GM23338 (cell line): ENCODE measurements around the gene GAP43. TPM values are rescaled to one million over a fixed set of nuclear protein-coding genes. Genes with fewer than 3 reads are reported as not detected.

Experiments
- ATAC-seq: fragments of 200-7000 bp; cut with Tn5 transposase; 3 replicates; pipeline ENCODE4 v1.9.1; 2020
- DNase-seq: peaks from one replicate; pipeline ENCODE4 v3.0.0-alpha.2; 2015; ENCODE audit warnings: low spot score
- H2AFZ ChIP-seq: fragments of 200-600 bp; sonication (generic); 2 replicates; pipeline ENCODE4 v1.8.0; 2016; ENCODE audit warnings: antibody characterized with exemption, mild to moderate bottlenecking, moderate library complexity
- H3F3A ChIP-seq: fragments of 200-600 bp; sonication (generic); replicated peaks from 2 replicates; pipeline ENCODE4 v1.8.0; 2017; ENCODE audit warnings: antibody characterized with exemption, mixed run types, low read depth
- H3K27ac ChIP-seq: fragments of 200-600 bp; sonication (generic); 2 replicates; pipeline ENCODE4 v1.6.1; 2016; ENCODE audit warnings: low read depth
- H3K27me3 ChIP-seq: fragments of 200-600 bp; sonication (generic); 2 replicates; pipeline ENCODE4 v1.8.0; 2016; ENCODE audit warnings: mild to moderate bottlenecking, mixed run types, moderate library complexity; ENCODE audit not compliant: insufficient read depth
- H3K36me3 ChIP-seq: fragments of 200-600 bp; sonication (generic); 2 replicates; pipeline ENCODE4 v1.8.0; 2016; ENCODE audit warnings: mild to moderate bottlenecking; ENCODE audit not compliant: insufficient read depth
- H3K4me1 ChIP-seq: fragments of 200-600 bp; sonication (generic); 2 replicates; pipeline ENCODE4 v1.8.0; 2016; ENCODE audit warnings: mild to moderate bottlenecking, moderate library complexity; ENCODE audit not compliant: insufficient read depth
- H3K4me2 ChIP-seq: fragments of 200-600 bp; sonication (generic); 2 replicates; pipeline ENCODE4 v1.7.1; 2017; ENCODE audit warnings: mixed run types
- H3K4me3 ChIP-seq: fragments of 200-600 bp; sonication (generic); 2 replicates; pipeline ENCODE4 v1.6.1; 2016; ENCODE audit warnings: mixed run types
- H3K79me2 ChIP-seq: fragments of 200-600 bp; sonication (generic); replicated peaks from 2 replicates; pipeline ENCODE4 v1.8.0; 2017; ENCODE audit warnings: mild to moderate bottlenecking; ENCODE audit not compliant: insufficient read depth
- H3K9me2 ChIP-seq: fragments of 200-600 bp; sonication (generic); 2 replicates; pipeline ENCODE4 v1.8.0; 2017; ENCODE audit not compliant: insufficient read depth
- H4K20me1 ChIP-seq: fragments of 200-600 bp; sonication (generic); replicated peaks from 2 replicates; pipeline ENCODE4 v1.8.0; 2017; ENCODE audit warnings: mild to moderate bottlenecking; ENCODE audit not compliant: insufficient read depth
- H3K27ac Mint-ChIP-seq: 2 replicates; pipeline ENCODE4 v1.8.0; 2020; ENCODE audit warnings: inconsistent platforms, mild to moderate bottlenecking, moderate library complexity, mixed read lengths
- H3K27me3 Mint-ChIP-seq: 3 replicates; pipeline ENCODE4 v1.8.0; 2022; ENCODE audit warnings: low read depth, mild to moderate bottlenecking, moderate library complexity, mixed read lengths, inconsistent platforms; ENCODE audit not compliant: insufficient read depth, poor library complexity
- H3K36me3 Mint-ChIP-seq: 3 replicates; pipeline ENCODE4 v1.8.0; 2021; ENCODE audit warnings: low read depth, mild to moderate bottlenecking, inconsistent platforms, moderate library complexity, mixed read lengths
- H3K4me1 Mint-ChIP-seq: 3 replicates; pipeline ENCODE4 v1.8.0; 2020; ENCODE audit warnings: mild to moderate bottlenecking, inconsistent platforms, mixed read lengths
- H3K4me3 Mint-ChIP-seq: 3 replicates; pipeline ENCODE4 v1.8.0; 2021; ENCODE audit warnings: moderate library complexity, mild to moderate bottlenecking, inconsistent platforms, mixed read lengths
- H3K9me3 Mint-ChIP-seq: 3 replicates; pipeline ENCODE4 v1.8.0; 2020; ENCODE audit warnings: moderate library complexity, mild to moderate bottlenecking, inconsistent platforms, mixed read lengths
- CREB1 ChIP-seq: fragments of 250-450 bp; sonication (Bioruptor Pico); IDR thresholded peaks from 2 replicates; pipeline ENCODE4 v1.5.0; 2020; ENCODE audit warnings: low read depth, mild to moderate bottlenecking, moderate library complexity
- EZH2 ChIP-seq: fragments of 200-600 bp; sonication (generic); IDR thresholded peaks from one replicate; pipeline ENCODE4 v1.8.0; 2017; ENCODE audit warnings: antibody characterized with exemption, mild to moderate bottlenecking, low read depth; ENCODE audit not compliant: unreplicated experiment
- EZH2phosphoT487 ChIP-seq: fragments of 200-600 bp; sonication (generic); IDR thresholded peaks from one replicate; pipeline ENCODE4 v1.8.1; 2018; ENCODE audit warnings: antibody characterized with exemption; ENCODE audit not compliant: unreplicated experiment
- NANOG ChIP-seq: IDR thresholded peaks from 2 replicates; pipeline ENCODE4 v1.6.1; 2016; ENCODE audit warnings: antibody characterized with exemption, borderline replicate concordance
- POLR2AphosphoS5 ChIP-seq: IDR thresholded peaks from 2 replicates; pipeline ENCODE4 v1.6.1; 2016; ENCODE audit warnings: antibody characterized with exemption, low read depth
- ZNF331 ChIP-seq: fragments of 250-450 bp; sonication (Bioruptor Pico); IDR thresholded peaks from 2 replicates; pipeline ENCODE4 v1.5.0; 2020; ENCODE audit warnings: low read depth, mild to moderate bottlenecking, moderate library complexity
- polyA plus RNA-seq: library from polyadenylated mRNA; unstranded; fragments of >200 nt; fragmentation: Nextera tagmentation; extraction: Ambion mirVana; gene quantifications from 2 replicates; pipeline ENCODE4 v1.2.1, GENCODE V29; 2016
- total RNA-seq: library from RNA; depleted of rRNA; stranded (reverse); fragments of >200 nt; shearing (Covaris generic); gene quantifications from 2 replicates; pipeline ENCODE4 v1.2.3, GENCODE V29; 2014
- TF ChIP-seq, protein P1 (sequence below): fragments of 250-450 bp; sonication (Bioruptor Pico); IDR thresholded peaks from 2 replicates; pipeline ENCODE4 v1.5.0; 2020; ENCODE audit warnings: mild to moderate bottlenecking, moderate library complexity
- TF ChIP-seq, protein P2 (sequence below), 2 experiments: fragments of 200-600 bp in 1 of 2; sonication (generic) in 1 of 2; conservative IDR thresholded peaks; 2 replicates each; pipeline versions ENCODE4 v1.5.1 to v1.6.1; 2016 to 2017; ENCODE audit warnings: antibody characterized with exemption in 2 of 2, low read depth in 2 of 2, mild to moderate bottlenecking in 2 of 2, moderate library complexity in 1 of 2
- TF ChIP-seq, protein P3 (sequence below): IDR thresholded peaks from one replicate; pipeline ENCODE4 v1.6.1; 2018; ENCODE audit warnings: antibody characterized with exemption; ENCODE audit not compliant: unreplicated experiment
- TF ChIP-seq, protein P4 (sequence below): IDR thresholded peaks from 2 replicates; pipeline ENCODE4 v1.6.1; 2016; ENCODE audit warnings: antibody characterized with exemption

GAP43 gene
- total and polyA plus RNA-seq, 2 experiments from 2014 or later = 16.1 to 48.1 TPM

DNA sequence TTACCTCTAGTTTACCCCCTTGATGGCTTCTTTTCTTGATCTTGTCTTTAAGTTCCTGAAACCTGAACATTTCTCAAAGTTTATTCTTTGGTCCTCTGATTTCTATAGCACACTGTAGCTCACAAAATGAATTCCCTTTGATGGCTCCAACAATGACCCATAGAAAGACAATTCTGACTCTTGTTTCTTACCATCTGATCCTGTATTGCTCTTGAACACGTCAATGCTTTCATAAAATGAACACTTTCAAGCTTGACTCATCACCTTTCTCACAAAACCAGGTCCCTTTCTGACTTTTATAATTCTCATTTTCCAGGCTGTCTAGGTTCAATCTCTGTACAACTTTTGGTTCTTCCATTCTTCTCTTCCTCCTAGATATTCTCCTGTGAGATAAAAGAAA, 5.7 kb upstream of the GAP43 start:
- H3K9me2 ChIP-seq = peaks cover 12% of the 10 kb centered on the region
- Mint-ChIP-seq H3K27me3 (peaks cover 5% of the 10 kb centered on the region), H3K27ac (no peak overlapping the region), H3K36me3 (peaks cover 3% of the 10 kb centered on the region; the same call in 1 of the 3 replicates), H3K9me3 (no peaks in the 10 kb centered on the region), H3K4me1 (peaks cover 26% of the 10 kb centered on the region), H3K4me3 (no peak overlapping the region)
- H3K27ac ChIP-seq = no peak overlapping the region
- H3K4me1 ChIP-seq = peaks cover 16% of the 10 kb centered on the region
- H3K4me2 ChIP-seq = no peak overlapping the region
- no peaks in the 10 kb centered on the region for H4K20me1 ChIP-seq
- H3F3A ChIP-seq = no peaks in the 10 kb centered on the region
- no peak overlapping the region for H2AFZ ChIP-seq
- ATAC-seq (no peak), DNase-seq (no peak)
- H3K36me3 ChIP-seq = no peaks in the 10 kb centered on the region
- TF ChIP-seq EZH2 (no peak), POLR2AphosphoS5 (no peak), ZNF331 (CRISPR knock-in tag) (no peak), EZH2phosphoT487 (no peak), NANOG (no peak), CREB1 (CRISPR knock-in tag) (no peak)
- TF ChIP-seq, protein P1, sequence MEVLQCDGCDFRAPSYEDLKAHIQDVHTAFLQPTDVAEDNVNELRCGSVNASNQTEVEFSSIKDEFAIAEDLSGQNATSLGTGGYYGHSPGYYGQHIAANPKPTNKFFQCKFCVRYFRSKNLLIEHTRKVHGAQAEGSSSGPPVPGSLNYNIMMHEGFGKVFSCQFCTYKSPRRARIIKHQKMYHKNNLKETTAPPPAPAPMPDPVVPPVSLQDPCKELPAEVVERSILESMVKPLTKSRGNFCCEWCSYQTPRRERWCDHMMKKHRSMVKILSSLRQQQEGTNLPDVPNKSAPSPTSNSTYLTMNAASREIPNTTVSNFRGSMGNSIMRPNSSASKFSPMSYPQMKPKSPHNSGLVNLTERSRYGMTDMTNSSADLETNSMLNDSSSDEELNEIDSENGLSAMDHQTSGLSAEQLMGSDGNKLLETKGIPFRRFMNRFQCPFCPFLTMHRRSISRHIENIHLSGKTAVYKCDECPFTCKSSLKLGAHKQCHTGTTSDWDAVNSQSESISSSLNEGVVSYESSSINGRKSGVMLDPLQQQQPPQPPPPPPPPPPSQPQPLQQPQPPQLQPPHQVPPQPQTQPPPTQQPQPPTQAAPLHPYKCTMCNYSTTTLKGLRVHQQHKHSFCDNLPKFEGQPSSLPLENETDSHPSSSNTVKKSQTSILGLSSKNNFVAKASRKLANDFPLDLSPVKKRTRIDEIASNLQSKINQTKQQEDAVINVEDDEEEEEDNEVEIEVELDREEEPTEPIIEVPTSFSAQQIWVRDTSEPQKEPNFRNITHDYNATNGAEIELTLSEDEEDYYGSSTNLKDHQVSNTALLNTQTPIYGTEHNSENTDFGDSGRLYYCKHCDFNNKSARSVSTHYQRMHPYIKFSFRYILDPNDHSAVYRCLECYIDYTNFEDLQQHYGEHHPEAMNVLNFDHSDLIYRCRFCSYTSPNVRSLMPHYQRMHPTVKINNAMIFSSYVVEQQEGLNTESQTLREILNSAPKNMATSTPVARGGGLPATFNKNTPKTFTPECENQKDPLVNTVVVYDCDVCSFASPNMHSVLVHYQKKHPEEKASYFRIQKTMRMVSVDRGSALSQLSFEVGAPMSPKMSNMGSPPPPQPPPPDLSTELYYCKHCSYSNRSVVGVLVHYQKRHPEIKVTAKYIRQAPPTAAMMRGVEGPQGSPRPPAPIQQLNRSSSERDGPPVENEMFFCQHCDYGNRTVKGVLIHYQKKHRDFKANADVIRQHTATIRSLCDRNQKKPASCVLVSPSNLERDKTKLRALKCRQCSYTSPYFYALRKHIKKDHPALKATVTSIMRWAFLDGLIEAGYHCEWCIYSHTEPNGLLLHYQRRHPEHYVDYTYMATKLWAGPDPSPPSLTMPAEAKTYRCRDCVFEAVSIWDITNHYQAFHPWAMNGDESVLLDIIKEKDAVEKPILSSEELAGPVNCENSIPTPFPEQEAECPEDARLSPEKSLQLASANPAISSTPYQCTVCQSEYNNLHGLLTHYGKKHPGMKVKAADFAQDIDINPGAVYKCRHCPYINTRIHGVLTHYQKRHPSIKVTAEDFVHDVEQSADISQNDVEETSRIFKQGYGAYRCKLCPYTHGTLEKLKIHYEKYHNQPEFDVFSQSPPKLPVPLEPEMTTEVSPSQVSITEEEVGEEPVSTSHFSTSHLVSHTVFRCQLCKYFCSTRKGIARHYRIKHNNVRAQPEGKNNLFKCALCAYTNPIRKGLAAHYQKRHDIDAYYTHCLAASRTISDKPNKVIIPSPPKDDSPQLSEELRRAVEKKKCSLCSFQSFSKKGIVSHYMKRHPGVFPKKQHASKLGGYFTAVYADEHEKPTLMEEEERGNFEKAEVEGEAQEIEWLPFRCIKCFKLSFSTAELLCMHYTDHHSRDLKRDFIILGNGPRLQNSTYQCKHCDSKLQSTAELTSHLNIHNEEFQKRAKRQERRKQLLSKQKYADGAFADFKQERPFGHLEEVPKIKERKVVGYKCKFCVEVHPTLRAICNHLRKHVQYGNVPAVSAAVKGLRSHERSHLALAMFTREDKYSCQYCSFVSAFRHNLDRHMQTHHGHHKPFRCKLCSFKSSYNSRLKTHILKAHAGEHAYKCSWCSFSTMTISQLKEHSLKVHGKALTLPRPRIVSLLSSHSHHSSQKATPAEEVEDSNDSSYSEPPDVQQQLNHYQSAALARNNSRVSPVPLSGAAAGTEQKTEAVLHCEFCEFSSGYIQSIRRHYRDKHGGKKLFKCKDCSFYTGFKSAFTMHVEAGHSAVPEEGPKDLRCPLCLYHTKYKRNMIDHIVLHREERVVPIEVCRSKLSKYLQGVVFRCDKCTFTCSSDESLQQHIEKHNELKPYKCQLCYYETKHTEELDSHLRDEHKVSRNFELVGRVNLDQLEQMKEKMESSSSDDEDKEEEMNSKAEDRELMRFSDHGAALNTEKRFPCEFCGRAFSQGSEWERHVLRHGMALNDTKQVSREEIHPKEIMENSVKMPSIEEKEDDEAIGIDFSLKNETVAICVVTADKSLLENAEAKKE (CRISPR knock-in tag) = no peak
- TF ChIP-seq, protein P2, sequence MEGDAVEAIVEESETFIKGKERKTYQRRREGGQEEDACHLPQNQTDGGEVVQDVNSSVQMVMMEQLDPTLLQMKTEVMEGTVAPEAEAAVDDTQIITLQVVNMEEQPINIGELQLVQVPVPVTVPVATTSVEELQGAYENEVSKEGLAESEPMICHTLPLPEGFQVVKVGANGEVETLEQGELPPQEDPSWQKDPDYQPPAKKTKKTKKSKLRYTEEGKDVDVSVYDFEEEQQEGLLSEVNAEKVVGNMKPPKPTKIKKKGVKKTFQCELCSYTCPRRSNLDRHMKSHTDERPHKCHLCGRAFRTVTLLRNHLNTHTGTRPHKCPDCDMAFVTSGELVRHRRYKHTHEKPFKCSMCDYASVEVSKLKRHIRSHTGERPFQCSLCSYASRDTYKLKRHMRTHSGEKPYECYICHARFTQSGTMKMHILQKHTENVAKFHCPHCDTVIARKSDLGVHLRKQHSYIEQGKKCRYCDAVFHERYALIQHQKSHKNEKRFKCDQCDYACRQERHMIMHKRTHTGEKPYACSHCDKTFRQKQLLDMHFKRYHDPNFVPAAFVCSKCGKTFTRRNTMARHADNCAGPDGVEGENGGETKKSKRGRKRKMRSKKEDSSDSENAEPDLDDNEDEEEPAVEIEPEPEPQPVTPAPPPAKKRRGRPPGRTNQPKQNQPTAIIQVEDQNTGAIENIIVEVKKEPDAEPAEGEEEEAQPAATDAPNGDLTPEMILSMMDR (conservative IDR thresholded peaks at IDR 0.05; ENCODE audit: low read depth in 2 of 2) = no peak
- TF ChIP-seq, protein P3, sequence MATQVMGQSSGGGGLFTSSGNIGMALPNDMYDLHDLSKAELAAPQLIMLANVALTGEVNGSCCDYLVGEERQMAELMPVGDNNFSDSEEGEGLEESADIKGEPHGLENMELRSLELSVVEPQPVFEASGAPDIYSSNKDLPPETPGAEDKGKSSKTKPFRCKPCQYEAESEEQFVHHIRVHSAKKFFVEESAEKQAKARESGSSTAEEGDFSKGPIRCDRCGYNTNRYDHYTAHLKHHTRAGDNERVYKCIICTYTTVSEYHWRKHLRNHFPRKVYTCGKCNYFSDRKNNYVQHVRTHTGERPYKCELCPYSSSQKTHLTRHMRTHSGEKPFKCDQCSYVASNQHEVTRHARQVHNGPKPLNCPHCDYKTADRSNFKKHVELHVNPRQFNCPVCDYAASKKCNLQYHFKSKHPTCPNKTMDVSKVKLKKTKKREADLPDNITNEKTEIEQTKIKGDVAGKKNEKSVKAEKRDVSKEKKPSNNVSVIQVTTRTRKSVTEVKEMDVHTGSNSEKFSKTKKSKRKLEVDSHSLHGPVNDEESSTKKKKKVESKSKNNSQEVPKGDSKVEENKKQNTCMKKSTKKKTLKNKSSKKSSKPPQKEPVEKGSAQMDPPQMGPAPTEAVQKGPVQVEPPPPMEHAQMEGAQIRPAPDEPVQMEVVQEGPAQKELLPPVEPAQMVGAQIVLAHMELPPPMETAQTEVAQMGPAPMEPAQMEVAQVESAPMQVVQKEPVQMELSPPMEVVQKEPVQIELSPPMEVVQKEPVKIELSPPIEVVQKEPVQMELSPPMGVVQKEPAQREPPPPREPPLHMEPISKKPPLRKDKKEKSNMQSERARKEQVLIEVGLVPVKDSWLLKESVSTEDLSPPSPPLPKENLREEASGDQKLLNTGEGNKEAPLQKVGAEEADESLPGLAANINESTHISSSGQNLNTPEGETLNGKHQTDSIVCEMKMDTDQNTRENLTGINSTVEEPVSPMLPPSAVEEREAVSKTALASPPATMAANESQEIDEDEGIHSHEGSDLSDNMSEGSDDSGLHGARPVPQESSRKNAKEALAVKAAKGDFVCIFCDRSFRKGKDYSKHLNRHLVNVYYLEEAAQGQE = no peak
- TF ChIP-seq, protein P4, sequence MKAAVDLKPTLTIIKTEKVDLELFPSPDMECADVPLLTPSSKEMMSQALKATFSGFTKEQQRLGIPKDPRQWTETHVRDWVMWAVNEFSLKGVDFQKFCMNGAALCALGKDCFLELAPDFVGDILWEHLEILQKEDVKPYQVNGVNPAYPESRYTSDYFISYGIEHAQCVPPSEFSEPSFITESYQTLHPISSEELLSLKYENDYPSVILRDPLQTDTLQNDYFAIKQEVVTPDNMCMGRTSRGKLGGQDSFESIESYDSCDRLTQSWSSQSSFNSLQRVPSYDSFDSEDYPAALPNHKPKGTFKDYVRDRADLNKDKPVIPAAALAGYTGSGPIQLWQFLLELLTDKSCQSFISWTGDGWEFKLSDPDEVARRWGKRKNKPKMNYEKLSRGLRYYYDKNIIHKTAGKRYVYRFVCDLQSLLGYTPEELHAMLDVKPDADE = no peak
- no peaks in the 10 kb centered on the region for H3K79me2 ChIP-seq
- H3K27me3 ChIP-seq = no peaks in the 10 kb centered on the region
- no peak overlapping the region for H3K4me3 ChIP-seq
